ENCODE data around the gene SNX3. TPM values are rescaled to one million over a fixed set of nuclear protein-coding genes. Genes with fewer than 3 reads are reported as not detected.

Gene SNX3
- total and polyA plus RNA-seq, 7 donors: 165 to 348 (median 204) TPM

DNA sequence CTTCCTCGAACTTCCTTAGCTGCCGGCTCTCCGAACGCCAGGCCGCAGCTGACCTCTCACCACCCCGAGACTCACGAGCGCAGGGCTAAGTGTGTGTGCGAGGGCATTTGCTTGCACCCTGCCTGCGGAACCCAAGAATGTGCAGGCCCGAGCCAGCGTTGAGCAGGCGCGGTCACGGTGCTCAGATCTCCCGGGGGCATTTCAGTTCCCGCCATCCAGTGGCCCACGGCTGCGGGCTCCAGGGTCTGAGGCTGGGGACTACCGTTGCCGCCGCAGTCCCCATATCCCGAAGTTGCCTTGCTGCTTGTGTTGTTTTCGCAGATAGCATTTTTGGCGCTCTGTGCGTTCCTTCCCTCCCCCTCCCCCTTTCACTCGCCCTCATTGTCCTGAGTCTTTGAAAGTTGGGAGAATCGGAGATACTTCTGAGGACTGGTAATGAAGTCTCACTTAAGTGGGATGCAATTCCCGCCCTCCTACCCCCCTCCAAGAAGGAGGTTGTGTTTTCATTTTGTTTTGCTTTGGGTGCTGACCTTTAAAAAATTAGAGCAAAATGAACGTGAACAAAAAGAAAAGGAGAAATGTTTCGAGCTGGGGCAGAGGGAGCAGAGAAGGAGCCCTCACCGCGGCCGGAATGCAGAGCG, 93.3 kb downstream of the SNX3 start:
- Histone ChIP-seq H3K27me3 (ENCODE audit: insufficient read depth in 3 of 3, low read length in 2 of 3) (peaks cover 0 to 100% (median 78%) of the 10 kb centered on the region in 3 donors), H3K4me3 (peak overlapping the region; percentile 52), H3K27ac (no peak overlapping the region), H3K36me3 (ENCODE audit: insufficient read depth in 1 of 2, low read depth in 1 of 2) (no peaks in the 10 kb centered on the region), H3K4me1 (peaks cover 41% of the 10 kb centered on the region), H3K9me3 (no peaks in the 10 kb centered on the region)
- intact Hi-C loops (cut with DNase I): loop anchor here (5.0 kb wide), 1 partner anchor 50 kb away; no protein-coding TSS in a partner anchor
- no peak for DNase-seq
- 38 to 48% (median 41%) methylated on average over 35 of the region's 35 CpGs for WGBS, 3 donors
- ATAC-seq: no peak
- TF ChIP-seq, protein P1, sequence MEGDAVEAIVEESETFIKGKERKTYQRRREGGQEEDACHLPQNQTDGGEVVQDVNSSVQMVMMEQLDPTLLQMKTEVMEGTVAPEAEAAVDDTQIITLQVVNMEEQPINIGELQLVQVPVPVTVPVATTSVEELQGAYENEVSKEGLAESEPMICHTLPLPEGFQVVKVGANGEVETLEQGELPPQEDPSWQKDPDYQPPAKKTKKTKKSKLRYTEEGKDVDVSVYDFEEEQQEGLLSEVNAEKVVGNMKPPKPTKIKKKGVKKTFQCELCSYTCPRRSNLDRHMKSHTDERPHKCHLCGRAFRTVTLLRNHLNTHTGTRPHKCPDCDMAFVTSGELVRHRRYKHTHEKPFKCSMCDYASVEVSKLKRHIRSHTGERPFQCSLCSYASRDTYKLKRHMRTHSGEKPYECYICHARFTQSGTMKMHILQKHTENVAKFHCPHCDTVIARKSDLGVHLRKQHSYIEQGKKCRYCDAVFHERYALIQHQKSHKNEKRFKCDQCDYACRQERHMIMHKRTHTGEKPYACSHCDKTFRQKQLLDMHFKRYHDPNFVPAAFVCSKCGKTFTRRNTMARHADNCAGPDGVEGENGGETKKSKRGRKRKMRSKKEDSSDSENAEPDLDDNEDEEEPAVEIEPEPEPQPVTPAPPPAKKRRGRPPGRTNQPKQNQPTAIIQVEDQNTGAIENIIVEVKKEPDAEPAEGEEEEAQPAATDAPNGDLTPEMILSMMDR (IDR thresholded peaks at IDR 0.05): no peak

DNA sequence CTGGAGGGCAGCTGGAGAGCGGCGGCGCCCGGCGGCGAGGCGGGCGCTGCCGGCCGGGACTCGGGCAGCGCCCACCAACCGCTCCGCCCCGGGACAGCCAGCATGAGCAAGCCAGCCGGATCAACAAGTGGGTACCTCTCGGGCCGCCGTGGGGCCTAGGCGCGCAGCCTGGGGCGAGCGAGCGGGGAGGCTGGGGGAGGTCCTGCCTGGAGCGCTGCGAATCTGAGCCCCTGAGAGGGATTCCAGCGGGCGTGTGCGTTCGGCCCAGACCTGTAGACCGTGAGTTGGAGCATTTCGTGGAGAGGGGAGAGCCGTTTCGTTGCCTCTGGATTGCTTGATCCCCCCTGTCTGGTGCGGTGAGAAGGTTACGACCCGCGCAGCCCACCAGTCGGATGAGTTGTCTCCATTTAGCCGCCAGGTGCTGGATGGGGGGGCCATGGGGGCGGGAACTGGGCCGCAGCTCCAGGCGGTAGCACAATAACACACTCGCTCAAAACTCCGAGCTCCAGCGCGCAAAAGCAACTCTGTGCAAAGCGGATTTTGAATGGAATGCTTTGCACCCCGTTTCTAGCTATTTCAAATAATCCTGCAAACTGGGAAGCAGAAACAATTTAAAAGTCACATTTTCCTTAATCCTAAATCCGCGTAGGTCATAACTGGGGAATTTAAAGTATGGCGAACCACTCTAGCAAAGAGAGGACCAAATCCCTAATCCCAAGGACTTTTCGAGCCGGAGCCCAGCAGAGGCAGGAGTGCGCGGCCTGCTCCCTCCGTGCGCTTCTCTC, 94.0 kb downstream of the SNX3 start:
- intact Hi-C loops (cut with DNase I): loop anchor here (5.0 kb wide), 1 partner anchor 50 kb away; no protein-coding TSS in a partner anchor
- Histone ChIP-seq H3K27ac (no peak overlapping the region), H3K4me3 (peak overlapping the region; percentile 7), H3K4me1 (peaks cover 41% of the 10 kb centered on the region), H3K36me3 (ENCODE audit: insufficient read depth in 1 of 2, low read depth in 1 of 2) (no peaks in the 10 kb centered on the region), H3K27me3 (ENCODE audit: insufficient read depth in 3 of 3, low read length in 2 of 3) (peaks cover 0 to 100% (median 74%) of the 10 kb centered on the region in 3 donors), H3K9me3 (no peaks in the 10 kb centered on the region)
- DNase-seq (no peak), ATAC-seq (no peak)
- 11 to 12% (median 11%) methylated on average over 54 to 58 of the region's 58 CpGs for WGBS, 3 donors
- TF ChIP-seq, protein P1 (IDR thresholded peaks at IDR 0.05): no peak

DNA sequence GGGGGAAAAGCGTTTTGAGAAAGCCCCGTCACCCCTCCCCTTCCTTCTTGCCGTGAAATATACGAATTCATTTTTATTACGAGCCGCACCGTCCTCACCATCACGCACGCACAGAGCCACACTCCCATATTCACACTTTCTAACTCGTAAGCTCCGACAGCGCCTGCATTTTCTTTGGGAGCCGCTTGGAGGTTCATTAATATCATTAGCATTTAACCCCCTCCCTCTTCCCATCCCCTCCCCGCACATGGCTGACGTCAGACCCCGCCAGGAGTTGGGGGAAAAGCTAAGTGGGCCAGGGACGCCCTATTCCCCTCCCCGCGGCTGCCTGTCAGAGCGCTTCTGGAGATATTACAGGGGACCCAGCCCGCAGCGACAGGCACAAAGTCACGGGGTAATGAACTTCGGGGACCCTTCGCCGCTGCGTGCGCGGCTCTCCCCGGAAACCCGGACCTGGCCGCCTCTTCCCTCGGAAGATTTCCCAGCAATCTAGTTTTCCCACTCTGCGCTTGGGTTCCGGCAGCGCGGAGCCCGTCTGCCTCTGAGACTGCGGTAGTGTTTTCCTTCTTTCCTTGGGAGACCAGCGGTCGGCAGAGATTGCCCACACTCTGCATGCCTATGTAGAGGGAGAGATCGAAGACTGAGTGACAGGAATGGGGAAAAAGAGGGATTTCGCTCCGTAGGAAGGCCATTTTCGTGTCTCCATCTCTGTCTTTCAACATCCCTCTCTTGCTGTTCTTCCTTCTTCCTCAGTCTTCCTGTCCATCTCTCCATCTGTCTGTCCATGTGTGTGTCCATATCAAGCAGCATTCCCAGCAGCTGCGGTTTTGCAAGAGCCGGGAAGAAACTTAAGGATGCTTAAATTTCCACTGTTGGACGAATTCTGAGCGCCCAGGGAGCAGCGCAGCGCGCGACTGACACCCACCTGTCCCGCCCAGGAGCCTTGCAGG, 94.9 kb downstream of the SNX3 start, which contains the start of gene NR2E1:
NR2E1 (plus strand) TSS at position 309 of the 950 bp plus-strand sequence. CDS start 744 bp downstream, outside the sequence.
- DNase-seq (no peak), ATAC-seq (no peak)
- no peak within 1 kb of the TSS for H3K27ac ChIP-seq
- H3K9me3 ChIP-seq: no peaks in the 10 kb centered on the region
- H3K4me3 ChIP-seq: peak within 1 kb of the TSS; percentile 50
- peaks cover 41% of the 10 kb centered on the region for H3K4me1 ChIP-seq
- H3K36me3 ChIP-seq (ENCODE audit: insufficient read depth in 1 of 2, low read depth in 1 of 2): no peaks in the 10 kb centered on the region
- H3K27me3 ChIP-seq (ENCODE audit: insufficient read depth in 3 of 3, low read length in 2 of 3): peaks cover under 1 to 100% (median 73%) of the 10 kb centered on the region in 3 donors
- intact Hi-C loops (cut with DNase I): loop anchor here (5.0 kb wide), 1 partner anchor 49 kb away; no protein-coding TSS in a partner anchor
- 1 to 2% (median 2%) methylated on average over 51 to 54 of the region's 54 CpGs for WGBS, 3 donors
- TF ChIP-seq, protein P1 (IDR thresholded peaks at IDR 0.05): no peak

Data from psoas muscle (tissue), 8 donors.